ENCODE data around the gene CDRT15.

The CDRT15 gene

GRCh38 chr17:14227052-14227451 lies 9.6 kb downstream of the CDRT15 start:
- TF ChIP-seq ARNTL (CRISPR knock-in tag; IDR thresholded peaks at IDR 0.05; ENCODE audit: borderline replicate concordance, low read depth) (no peak), ISL1 (CRISPR knock-in tag; IDR thresholded peaks at IDR 0.05) (no peak), ZFP30 (CRISPR knock-in tag; IDR thresholded peaks at IDR 0.05) (no peak), RARB (CRISPR knock-in tag; IDR thresholded peaks at IDR 0.05) (no peak), PATZ1 (CRISPR knock-in tag; IDR thresholded peaks at IDR 0.05; ENCODE audit: borderline replicate concordance) (no peak), ZFP3 (CRISPR knock-in tag; IDR thresholded peaks at IDR 0.05) (no peak), ESRRG (CRISPR knock-in tag; IDR thresholded peaks at IDR 0.05) (no peak), ZC3H10 (CRISPR knock-in tag; IDR thresholded peaks at IDR 0.05) (no peak), CSDC2 (CRISPR knock-in tag; IDR thresholded peaks at IDR 0.05) (no peak), OSR1 (CRISPR knock-in tag; IDR thresholded peaks at IDR 0.05) (no peak), GLIS3 (CRISPR knock-in tag; IDR thresholded peaks at IDR 0.05) (no peak), ZNF565 (CRISPR knock-in tag; conservative IDR thresholded peaks at IDR 0.05; ENCODE audit: low read depth) (no peak), BACH2 (CRISPR knock-in tag; IDR thresholded peaks at IDR 0.05; ENCODE audit: borderline replicate concordance) (no peak), TSHZ2 (CRISPR knock-in tag; IDR thresholded peaks at IDR 0.05) (no peak), PPARA (CRISPR knock-in tag; IDR thresholded peaks at IDR 0.05; ENCODE audit: borderline replicate concordance) (no peak), TCF4 (CRISPR knock-in tag; IDR thresholded peaks at IDR 0.05; ENCODE audit: borderline replicate concordance) (no peak), SNAI2 (CRISPR knock-in tag; IDR thresholded peaks at IDR 0.05) (no peak), POU6F1 (CRISPR knock-in tag; IDR thresholded peaks at IDR 0.05; ENCODE audit: borderline replicate concordance, low read depth) (no peak)

GRCh38 chr17:14225254-14225980 lies 11.2 kb downstream of the CDRT15 start:
- no peak for TF ChIP-seq ARNTL (CRISPR knock-in tag; IDR thresholded peaks at IDR 0.05; ENCODE audit: borderline replicate concordance, low read depth)
- no peak for TF ChIP-seq OSR1 (CRISPR knock-in tag; IDR thresholded peaks at IDR 0.05)
- no peak for TF ChIP-seq POU6F1 (CRISPR knock-in tag; IDR thresholded peaks at IDR 0.05; ENCODE audit: borderline replicate concordance, low read depth)
- TF ChIP-seq CSRNP3 (CRISPR knock-in tag; IDR thresholded peaks at IDR 0.05) = no peak
- TF ChIP-seq TCF4 (CRISPR knock-in tag; IDR thresholded peaks at IDR 0.05; ENCODE audit: borderline replicate concordance) = no peak
- ATAC-seq = no peak

More at GRCh38 chr17:14227052-14227451, 9.6 kb downstream of the CDRT15 start:
- ATAC-seq = no peak

- TF ChIP-seq ZFP30 (CRISPR knock-in tag; IDR thresholded peaks at IDR 0.05) = no peak
- no peak for TF ChIP-seq CREB5 (CRISPR knock-in tag; IDR thresholded peaks at IDR 0.05; ENCODE audit: low read depth)
- no peak for TF ChIP-seq ZNF70 (CRISPR knock-in tag; IDR thresholded peaks at IDR 0.05)
- no peak for TF ChIP-seq TOX (CRISPR knock-in tag; IDR thresholded peaks at IDR 0.05; ENCODE audit: borderline replicate concordance)
- TF ChIP-seq TSHZ2 (CRISPR knock-in tag; IDR thresholded peaks at IDR 0.05) = no peak
- no peak for TF ChIP-seq RARB (CRISPR knock-in tag; IDR thresholded peaks at IDR 0.05)
- ATAC-seq = no peak
Observed at GRCh38 chr17:14222611-14223010, 14.1 kb downstream of the CDRT15 start.
